Measurements from ENCODE around the gene C1orf159.

C1orf159 gene

GRCh38 chr1:1125945-1126344 is 10.1 kb upstream of the C1orf159 start:
- DNase-seq (ENCODE audit: low read depth): no peak
- TF ChIP-seq CTCF (IDR thresholded peaks at IDR 0.05; ENCODE audit: low read length, missing control alignments): no peak
- H3K4me3 ChIP-seq (replicated peaks; ENCODE audit: low read depth, low read length): no peak overlapping the region

DNA sequence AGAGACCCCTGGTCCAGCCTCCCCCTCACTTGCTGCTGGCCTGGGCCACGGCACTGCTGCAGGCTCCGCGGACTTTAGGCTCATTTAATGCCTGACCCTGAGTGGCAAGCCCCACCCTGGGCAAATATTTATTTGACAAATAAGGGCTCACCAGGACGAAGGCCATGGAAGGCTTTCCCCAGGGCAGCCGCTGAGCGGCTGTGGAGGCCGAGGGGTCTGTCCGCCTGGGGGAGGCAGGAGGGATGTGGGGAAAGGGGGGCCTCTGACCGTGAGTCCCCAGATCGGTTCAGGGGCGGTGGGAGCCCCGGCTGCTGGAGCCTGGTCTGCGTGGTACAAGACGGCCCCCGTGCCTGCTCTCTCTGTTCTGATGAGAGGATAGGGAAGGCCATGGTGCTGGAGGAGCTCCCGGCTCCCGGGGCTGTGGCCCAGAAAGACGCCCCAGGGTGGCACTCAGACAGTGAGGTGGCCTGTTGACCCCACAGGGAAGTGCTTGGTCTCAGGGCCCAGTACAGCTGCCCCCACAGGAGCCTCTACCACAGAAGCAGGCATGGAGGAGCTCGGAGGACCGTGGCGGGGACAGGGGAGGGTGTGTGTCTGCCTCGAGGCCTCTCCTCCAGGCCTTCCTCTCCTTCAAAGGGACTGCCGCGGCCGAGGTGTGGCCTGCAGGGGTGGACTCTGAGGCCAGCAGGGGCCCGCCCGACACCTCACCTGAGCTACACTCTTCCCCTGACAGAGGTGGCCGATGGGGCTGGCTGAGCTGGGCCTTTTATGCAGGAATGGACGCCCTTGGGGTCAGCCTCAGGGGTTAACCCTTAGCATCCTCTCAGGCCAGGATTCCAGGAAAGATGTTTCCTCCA is 9.1 kb upstream of the C1orf159 start:
- DNase-seq (ENCODE audit: low read depth): no peak
- no peak overlapping the region for H3K4me3 ChIP-seq (replicated peaks; ENCODE audit: low read depth, low read length)
- no peak for TF ChIP-seq CTCF (IDR thresholded peaks at IDR 0.05; ENCODE audit: low read length, missing control alignments)

DNA sequence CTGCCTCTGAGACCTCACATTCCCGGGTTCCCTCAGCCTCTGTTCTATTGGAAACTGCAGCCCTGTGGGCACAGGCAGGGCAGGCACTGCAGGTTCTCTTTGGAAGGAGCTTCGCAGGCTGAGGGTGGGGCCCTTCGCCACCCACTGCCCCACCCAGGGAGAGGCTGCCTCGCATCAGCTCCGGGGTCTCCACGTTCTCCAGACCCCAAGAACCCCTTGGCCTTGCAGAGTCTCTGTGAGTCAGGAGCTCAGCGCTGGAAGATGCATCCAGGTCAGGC is 8.6 kb upstream of the C1orf159 start:
- no peak for TF ChIP-seq CTCF (IDR thresholded peaks at IDR 0.05; ENCODE audit: low read length, missing control alignments)
- no peak overlapping the region for H3K4me3 ChIP-seq (replicated peaks; ENCODE audit: low read depth, low read length)
- no peak for DNase-seq (ENCODE audit: low read depth)

GRCh38 chr1:1123581-1124507 is 8.0 kb upstream of the C1orf159 start:
- DNase-seq (ENCODE audit: low read depth): peak; percentile 44
- TF ChIP-seq CTCF (IDR thresholded peaks at IDR 0.05; ENCODE audit: low read length, missing control alignments): no peak
- no peak overlapping the region for H3K4me3 ChIP-seq (replicated peaks; ENCODE audit: low read depth, low read length)

DNA sequence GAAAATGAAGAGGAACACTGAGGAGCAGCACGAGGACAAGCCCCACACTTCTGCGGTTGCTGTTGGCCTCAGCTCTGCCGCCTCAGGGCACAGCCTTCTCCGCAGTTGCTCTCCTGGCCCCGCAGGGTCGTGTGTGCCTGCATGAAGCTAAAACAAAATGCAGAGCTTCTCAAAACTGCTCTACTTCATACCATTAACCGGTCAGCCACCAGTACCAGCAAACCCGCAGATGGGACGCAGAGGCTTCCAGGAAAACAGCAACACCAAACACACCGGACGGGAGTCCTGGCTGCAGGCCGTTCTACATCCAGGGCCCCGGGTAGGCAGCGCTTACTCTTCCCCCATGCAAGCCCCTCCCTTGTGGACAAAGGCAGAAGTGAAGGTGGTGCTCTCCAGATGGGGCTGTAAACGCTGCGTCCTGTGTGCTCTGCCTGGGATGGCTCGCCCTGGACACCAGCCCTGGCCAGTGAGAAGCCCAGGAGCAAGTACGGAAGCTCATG is 7.1 kb upstream of the C1orf159 start:
- DNase-seq (ENCODE audit: low read depth): peak; percentile 16
- H3K4me3 ChIP-seq (replicated peaks; ENCODE audit: low read depth, low read length): no peak overlapping the region
- TF ChIP-seq CTCF (IDR thresholded peaks at IDR 0.05; ENCODE audit: low read length, missing control alignments): no peak

- DNase-seq (ENCODE audit: low read depth): peak; percentile 70
- no peak overlapping the region for H3K4me3 ChIP-seq (replicated peaks; ENCODE audit: low read depth, low read length)
- TF ChIP-seq CTCF (IDR thresholded peaks at IDR 0.05; ENCODE audit: low read length, missing control alignments): peak; percentile 70
These were observed 6.4 kb upstream of the C1orf159 start for GRCh38 chr1:1122078-1122811.

All from fibroblast of pulmonary artery (primary cell).